Hypothalamus (tissue), 51 donors: ENCODE data around the gene TENT5A.
"Not testable (repeated sequence)": the region's sequence is repeated elsewhere in the genome, so short reads cannot be mapped to it uniquely, and the experiment has no call there.

Experiments
- DNase-seq, 51 donors: peaks; one replicate each; lab custom pipeline; 2025; lab: John Stamatoyannopoulos, UW

The TENT5A gene

DNA sequence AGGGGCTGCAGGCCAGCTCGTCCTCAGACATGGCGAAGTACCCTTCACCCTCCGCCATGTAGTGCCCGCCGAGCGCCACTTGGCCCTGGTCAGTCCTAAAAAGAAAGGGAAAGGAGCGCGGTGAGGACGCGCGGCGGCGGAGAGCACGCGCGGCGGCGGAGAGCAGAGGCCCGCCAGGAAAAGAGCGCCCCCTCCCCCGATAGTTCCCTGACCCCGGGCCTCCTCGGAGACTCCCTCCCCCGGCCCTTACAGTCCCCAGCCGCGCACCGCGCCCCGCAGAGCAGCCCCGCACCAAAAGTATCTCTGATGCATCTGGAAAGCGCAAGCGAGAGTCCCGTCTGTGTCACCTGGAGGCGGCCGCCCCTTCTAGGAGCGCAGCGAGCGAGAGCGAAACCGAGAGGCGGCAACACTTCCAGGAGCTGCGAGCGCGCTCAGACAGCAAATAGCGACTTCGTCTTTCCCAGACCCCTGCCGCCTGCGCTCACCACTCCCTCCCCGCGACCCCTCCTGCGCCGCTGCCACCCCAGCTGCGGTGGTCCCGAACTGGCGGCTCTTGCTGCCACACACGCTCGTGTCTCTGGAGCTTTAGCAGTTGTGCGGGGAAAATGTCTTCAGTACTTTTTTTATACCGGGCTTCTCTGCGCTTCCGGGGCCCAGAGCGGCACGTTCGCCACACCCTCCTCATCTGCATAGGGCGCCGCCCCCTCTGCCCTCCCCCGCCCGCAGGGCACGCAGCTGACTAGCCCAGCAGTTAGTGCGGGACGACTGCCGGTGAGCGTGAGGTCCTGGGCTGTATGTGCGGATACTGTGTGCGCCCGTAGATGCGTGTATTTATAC is at the start of gene TENT5A:
TSS of gene TENT5A (minus strand) at position 598 of the 837 bp plus-strand sequence. CDS start at position 58, 540 bp downstream.
- DNase-seq: peak in 47 of 51 donors; percentile 31 to 85 (median 70)

- DNase-seq: no peak
These were observed 49.0 kb upstream of the TENT5A start for GRCh38 chr6:81801489-81801888.

DNA sequence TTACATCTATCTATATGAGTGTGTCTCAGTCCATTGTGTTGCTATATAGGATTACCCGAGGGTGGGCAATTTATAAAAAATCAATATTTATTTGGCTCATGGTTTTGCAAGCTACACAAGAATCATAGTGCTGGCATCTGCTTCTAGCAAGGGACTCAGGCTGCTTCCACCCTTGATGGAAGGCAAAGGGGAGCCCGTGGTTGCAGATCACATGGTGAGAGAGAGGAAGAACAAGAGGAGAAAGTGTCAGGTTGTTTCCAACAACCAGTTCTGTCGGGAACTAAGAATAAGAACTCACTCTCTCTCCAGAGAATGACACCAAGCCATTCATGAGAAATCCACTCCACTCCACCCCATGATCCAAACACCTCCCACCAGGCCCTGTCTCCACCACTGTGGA is 48.2 kb upstream of the TENT5A start:
- no peak for DNase-seq

- DNase-seq: no peak
These were observed 46.8 kb upstream of the TENT5A start for GRCh38 chr6:81799323-81799722.

DNA sequence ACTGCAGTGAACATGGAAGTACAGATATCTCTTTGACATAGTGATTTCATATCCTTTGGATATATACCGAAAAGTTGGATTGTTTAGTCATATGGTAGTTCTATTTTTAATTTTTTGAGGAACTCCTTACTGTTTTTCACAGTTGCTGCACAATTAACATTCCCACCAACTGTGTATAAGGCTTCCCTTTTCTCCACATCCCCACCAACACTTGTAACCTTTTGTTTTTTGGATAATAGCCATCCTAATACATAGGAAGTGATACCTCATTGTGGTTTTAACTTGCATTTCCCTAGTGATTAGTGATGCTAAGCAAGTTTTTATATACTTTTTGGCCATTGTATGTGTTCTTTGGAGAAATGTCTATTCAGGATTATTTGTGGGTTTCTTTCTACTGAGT is 45.1 kb upstream of the TENT5A start:
- no peak for DNase-seq

- no peak for DNase-seq
These were observed 43.4 kb upstream of the TENT5A start for GRCh38 chr6:81795890-81796289.

DNA sequence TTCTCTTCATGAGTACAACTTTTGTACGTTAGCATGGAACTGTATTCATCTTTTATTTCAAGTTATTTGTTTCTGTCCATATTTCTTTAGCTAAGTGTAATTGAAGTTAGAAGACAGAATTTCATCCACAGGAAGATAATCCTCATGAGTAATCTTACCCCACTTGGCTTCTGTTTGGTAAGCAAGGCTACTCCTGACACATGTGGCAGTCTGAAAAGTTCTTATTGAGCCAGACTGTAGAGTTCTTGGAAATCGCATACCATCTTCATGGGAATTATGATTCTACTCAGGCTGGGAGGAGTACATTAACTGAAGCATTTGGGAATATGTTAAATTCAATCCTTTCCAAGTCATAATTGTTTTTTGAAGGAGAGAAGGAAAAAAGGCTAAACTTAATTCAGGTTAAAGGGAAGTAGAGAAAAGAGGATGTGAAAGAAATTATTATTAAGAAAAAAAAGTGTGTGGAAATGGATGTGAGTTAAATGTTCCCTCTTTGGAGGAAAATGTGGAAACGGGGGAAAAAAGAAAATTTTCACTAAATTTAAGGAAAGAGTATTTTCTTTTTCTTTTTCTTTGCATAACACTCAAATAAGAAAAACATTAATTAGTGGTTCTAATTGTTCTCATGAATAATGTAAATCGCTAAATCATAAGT is 41.5 kb upstream of the TENT5A start:
- no peak for DNase-seq

DNA sequence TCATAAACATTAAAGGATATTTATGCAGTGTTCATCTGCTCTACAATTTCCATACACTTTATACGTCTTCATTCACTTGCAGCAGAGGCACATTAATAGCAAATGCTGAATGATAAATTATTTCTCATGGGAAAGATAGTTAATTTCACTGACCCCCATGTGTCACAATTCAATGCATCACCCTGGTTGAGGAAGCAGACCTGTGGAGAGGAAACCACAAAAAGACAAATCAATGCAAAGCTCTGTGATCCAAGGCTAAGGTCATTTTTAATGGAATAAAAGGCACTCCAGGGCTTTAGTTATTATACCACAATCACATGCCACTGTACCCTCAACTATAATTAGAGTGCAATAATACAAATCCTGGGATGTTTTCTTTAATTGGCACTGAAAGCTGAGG is 40.3 kb upstream of the TENT5A start:
- DNase-seq: no peak

DNA sequence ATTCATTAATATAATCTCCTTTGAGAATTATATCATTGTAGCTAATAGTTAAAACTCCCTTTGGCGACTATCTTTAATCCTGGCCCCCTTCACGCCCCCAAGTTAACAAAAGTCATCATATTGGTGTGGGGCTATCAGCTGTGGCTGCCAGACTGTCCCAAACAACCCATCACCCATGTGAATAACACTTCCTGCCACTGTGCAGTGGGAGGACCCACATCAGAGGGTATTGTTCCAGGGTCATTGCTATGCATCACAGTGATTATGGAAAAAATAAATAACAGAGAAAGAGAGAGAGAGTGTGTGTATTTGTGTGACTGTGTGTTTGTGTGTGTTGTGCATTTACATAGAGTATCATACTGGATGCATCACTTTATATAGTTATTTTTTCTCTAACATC is 39.3 kb upstream of the TENT5A start:
- DNase-seq: no peak

DNA sequence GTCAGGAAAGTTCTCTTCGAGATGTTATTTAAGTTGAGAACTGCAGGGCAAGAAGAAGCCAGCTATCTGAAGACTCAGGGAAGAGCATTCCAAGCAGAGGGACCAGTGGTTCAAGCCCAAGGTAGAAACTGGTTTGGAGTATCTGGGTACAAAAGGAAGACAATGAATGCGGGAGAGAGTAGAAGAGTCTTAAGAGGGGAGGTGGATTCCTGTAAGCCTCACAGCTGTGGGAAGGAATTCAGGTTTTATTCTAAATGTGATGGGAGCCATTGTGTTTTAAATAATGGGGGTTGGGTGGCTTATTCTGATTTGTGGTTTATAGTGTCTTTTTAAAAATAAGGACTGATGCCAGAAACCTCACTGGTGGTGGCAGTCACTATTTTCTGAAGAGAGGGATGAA is 37.6 kb upstream of the TENT5A start:
- no peak for DNase-seq

GRCh38 chr6:81789291-81789690 is 36.8 kb upstream of the TENT5A start:
- no peak for DNase-seq

GRCh38 chr6:81788748-81789147 is 36.3 kb upstream of the TENT5A start:
- no peak for DNase-seq

DNA sequence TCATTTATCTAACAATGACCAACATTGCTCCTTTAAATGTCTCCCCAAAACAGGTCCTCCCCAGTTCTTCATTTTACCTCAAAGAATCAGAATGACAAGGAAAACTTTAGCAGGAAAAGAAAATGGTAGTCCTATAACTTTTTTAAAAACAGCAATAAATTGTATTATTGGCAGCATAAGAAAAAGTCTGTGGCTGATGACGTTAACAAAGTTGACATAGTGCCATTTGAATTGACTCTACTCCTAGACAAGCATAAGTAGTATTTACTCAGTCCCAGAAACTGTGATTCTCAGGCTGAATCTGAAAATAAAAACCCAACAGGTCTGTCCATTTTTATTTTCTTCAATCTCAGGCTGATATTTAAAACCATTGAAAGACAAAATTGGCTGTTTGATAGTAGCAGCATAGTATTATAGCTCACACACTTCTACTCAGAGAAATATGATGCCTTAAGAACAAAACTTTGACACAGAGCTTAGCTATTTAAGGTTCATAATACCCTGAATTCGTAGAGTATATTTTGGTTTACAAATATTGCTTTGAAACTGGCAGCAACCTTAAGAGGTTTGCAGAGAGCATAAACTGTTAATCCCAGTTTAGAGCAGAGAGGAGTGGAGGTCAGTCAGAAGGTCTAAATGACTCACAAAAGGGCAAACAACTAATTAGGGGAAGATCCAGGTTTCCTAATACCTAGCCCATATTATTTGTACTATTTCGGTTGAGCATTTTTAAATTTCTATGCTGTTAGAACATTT is 35.0 kb upstream of the TENT5A start:
- DNase-seq: no peak

GRCh38 chr6:81786150-81786549 is 33.7 kb upstream of the TENT5A start:
- no peak for DNase-seq

GRCh38 chr6:81785377-81785776 is 32.9 kb upstream of the TENT5A start:
- no peak for DNase-seq

GRCh38 chr6:81783893-81784292 is 31.4 kb upstream of the TENT5A start:
- DNase-seq: no peak

DNA sequence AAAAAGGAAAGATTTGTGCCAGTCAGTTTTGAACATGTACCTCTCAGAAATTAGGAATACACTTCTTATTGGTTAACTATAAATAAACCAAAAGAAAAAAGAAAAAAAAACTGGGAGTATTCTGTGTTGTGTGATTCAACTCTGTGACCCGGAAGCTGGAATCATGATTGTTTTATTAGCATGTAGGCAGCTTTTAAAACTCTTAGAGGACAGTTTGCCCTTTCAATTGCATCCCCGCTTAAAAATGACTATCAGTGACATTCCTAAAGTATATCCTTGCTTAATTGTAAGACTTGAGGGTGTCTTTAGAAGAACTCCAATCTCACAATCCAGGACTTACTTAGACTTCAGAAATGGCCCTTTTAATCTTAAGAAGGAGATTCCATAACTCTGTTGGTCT is 29.1 kb upstream of the TENT5A start:
- no peak for DNase-seq

GRCh38 chr6:81777586-81778268 is 25.2 kb upstream of the TENT5A start:
- DNase-seq: no peak

DNA sequence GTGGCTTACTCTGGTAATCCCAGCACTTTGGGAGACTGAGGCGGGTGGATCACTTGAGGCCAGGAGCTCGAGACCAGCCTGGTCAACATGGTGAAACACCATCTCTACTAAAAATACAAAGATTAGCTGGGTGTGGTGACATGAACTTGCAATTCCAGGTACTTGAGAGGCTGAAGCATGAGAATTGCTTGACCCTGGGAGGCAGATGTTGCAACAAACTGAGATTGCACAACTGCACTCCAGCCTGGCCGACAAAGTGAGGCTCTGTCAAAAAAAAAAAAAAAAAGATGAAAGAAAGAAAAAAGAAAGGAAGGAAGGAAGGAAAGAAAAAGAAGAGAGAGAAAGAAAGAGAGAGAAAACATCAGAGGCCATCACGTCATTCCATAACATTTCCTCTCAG is 23.7 kb upstream of the TENT5A start:
- not testable (repeated sequence) for DNase-seq

GRCh38 chr6:81774542-81774941 is 22.1 kb upstream of the TENT5A start:
- DNase-seq: no peak

- no peak for DNase-seq
These were observed 21.4 kb upstream of the TENT5A start for GRCh38 chr6:81773887-81774286.
